Heart left ventricle (tissue), 13 donors: ENCODE results near the gene GFRA4.

ENCODE experiments used
- CTCF ChIP-seq, 12 donors: fragments of 200-600 bp; sonication (generic) in 4 of 12; IDR thresholded peaks; one replicate each; pipeline versions ENCODE4 v1.5.0 to v1.8.0; 2018 to 2022; ENCODE audit warnings: antibody characterized with exemption in 12 of 12, mild to moderate bottlenecking in 5 of 12
- POLR2A ChIP-seq, 2 donors: fragments of 450-650 bp; IDR thresholded peaks; one replicate each; pipeline ENCODE4 v1.6.1; 2017; ENCODE audit warnings: antibody characterized with exemption in 2 of 2, mild to moderate bottlenecking in 2 of 2, moderate library complexity in 2 of 2
- donor health status: ischemic (EF 13 %, LVEDD 7.1; RV severe dilation, severe dysfunction).
- donor health status: DM: no; HTN: yes; CAD: no.
- donor health status: DM: no; HTN: no; CAD: no.
- donor health status: ischemic (EF 25% LVEDD 6.9; RV normal size, moderate dysfunction).
- donor health status: ischemic (EF 25% LVEDD 5.7; RV mildly dilated, moderate dysfunction).
- donor health status: ischemic (EF 35%, LVEDD 5.7; RV mildly dilated, moderate dysfunction).
- donor health status: nonischemic (EF 11% LVEDD 7.7; RV severe dilation, severe dysfunction).
- donor health status: DM: yes; HTN: yes; CAD: no.
- donor health status: PGD.
- donor health status: ischemic (EF 29% LVEDD 5.4; RV normal size, mild dysfunction).
- donor health status: nonischemic (EF 23%, LVEDD 6.1; RV moderate dilation, normal function).

- TF ChIP-seq CTCF (IDR thresholded peaks at IDR 0.05) (no peak), POLR2A (IDR thresholded peaks at IDR 0.05) (no peak)
Measured at GRCh38 chr20:3611901-3612300, 51.3 kb downstream of the GFRA4 start.
